Measurements from ENCODE around the gene KIF2B. TPM values are rescaled to one million over a fixed set of nuclear protein-coding genes. Genes with fewer than 3 reads are reported as not detected.

Gene KIF2B
- polyA plus RNA-seq, 1 donor from 2014 or later: not detected

- no peak for TF ChIP-seq REST (IDR thresholded peaks at IDR 0.05; ENCODE audit: borderline replicate concordance)
- no peak for TF ChIP-seq TAF1 (IDR thresholded peaks at IDR 0.05; ENCODE audit: low read depth)
- peak; percentile 73 for TF ChIP-seq EP300 (conservative IDR thresholded peaks at IDR 0.05; ENCODE audit: poor library complexity, severe bottlenecking)
- TF ChIP-seq RAD21 (conservative IDR thresholded peaks at IDR 0.05): no peak
- no peak for TF ChIP-seq MXI1 (conservative IDR thresholded peaks at IDR 0.05; ENCODE audit: poor library complexity, severe bottlenecking)
- no peak for TF ChIP-seq CTCF (IDR thresholded peaks at IDR 0.05; ENCODE audit: poor library complexity, severe bottlenecking)
- no peak for TF ChIP-seq EZH2 (IDR thresholded peaks at IDR 0.05; ENCODE audit: borderline replicate concordance, insufficient read depth, low read length, poor library complexity, severe bottlenecking)
- TF ChIP-seq POLR2AphosphoS5 (IDR thresholded peaks at IDR 0.05): peak; percentile 41
- TF ChIP-seq SMC3 (conservative IDR thresholded peaks at IDR 0.05; ENCODE audit: poor library complexity): no peak
- no peak overlapping the region for H2AFZ ChIP-seq (ENCODE audit: low read depth, low read length)
- H3K9ac ChIP-seq (ENCODE audit: low read length): no peak overlapping the region
- no peaks in the 10 kb centered on the region for H3K9me3 ChIP-seq (ENCODE audit: low read length)
- no peaks in the 10 kb centered on the region for H4K20me1 ChIP-seq (ENCODE audit: insufficient read depth)
- peak overlapping the region; percentile 43 for H3K27ac ChIP-seq (ENCODE audit: low read length)
- H3K9me2 ChIP-seq (ENCODE audit: insufficient read depth, low read length): no peaks in the 10 kb centered on the region
- H3F3A ChIP-seq (ENCODE audit: insufficient read depth, low read length, poor library complexity, severe bottlenecking): no peaks in the 10 kb centered on the region
- H3K4me2 ChIP-seq (ENCODE audit: low read length): no peak overlapping the region
- H3K4me3 ChIP-seq (ENCODE audit: low read length): no peak overlapping the region
- H3K36me3 ChIP-seq (ENCODE audit: insufficient read depth, low read length): no peaks in the 10 kb centered on the region
- no peaks in the 10 kb centered on the region for H3K79me2 ChIP-seq (replicated peaks; ENCODE audit: insufficient read depth, low read length)
- no peaks in the 10 kb centered on the region for H3K27me3 ChIP-seq (ENCODE audit: insufficient read depth, low read depth, low read length)
Measured at GRCh38 chr17:53797501-53797900, 25.2 kb upstream of the KIF2B start.

- Histone ChIP-seq H3K4me3 (ENCODE audit: low read length) (no peak overlapping the region), H3K36me3 (ENCODE audit: insufficient read depth, low read length) (no peaks in the 10 kb centered on the region), H3K9ac (ENCODE audit: low read length) (no peak overlapping the region), H2AFZ (ENCODE audit: low read depth, low read length) (no peak overlapping the region), H3K79me2 (replicated peaks; ENCODE audit: insufficient read depth, low read length) (no peaks in the 10 kb centered on the region), H3K27me3 (ENCODE audit: insufficient read depth, low read depth, low read length) (no peaks in the 10 kb centered on the region), H3K9me3 (ENCODE audit: low read length) (no peaks in the 10 kb centered on the region), H3K27ac (ENCODE audit: low read length) (no peak overlapping the region), H3K9me2 (ENCODE audit: insufficient read depth, low read length) (no peaks in the 10 kb centered on the region), H3K4me2 (ENCODE audit: low read length) (no peak overlapping the region), H4K20me1 (ENCODE audit: insufficient read depth) (no peaks in the 10 kb centered on the region), H3F3A (ENCODE audit: insufficient read depth, low read length, poor library complexity, severe bottlenecking) (no peaks in the 10 kb centered on the region)
- TF ChIP-seq RAD21 (conservative IDR thresholded peaks at IDR 0.05) (no peak), EZH2 (IDR thresholded peaks at IDR 0.05; ENCODE audit: borderline replicate concordance, insufficient read depth, low read length, poor library complexity, severe bottlenecking) (no peak), TAF1 (IDR thresholded peaks at IDR 0.05; ENCODE audit: low read depth) (no peak), SMC3 (conservative IDR thresholded peaks at IDR 0.05; ENCODE audit: poor library complexity) (no peak), CTCF (IDR thresholded peaks at IDR 0.05; ENCODE audit: poor library complexity, severe bottlenecking) (no peak), MXI1 (conservative IDR thresholded peaks at IDR 0.05; ENCODE audit: poor library complexity, severe bottlenecking) (no peak), POLR2AphosphoS5 (IDR thresholded peaks at IDR 0.05) (no peak)
Measured at GRCh38 chr17:53804437-53804836, 18.3 kb upstream of the KIF2B start.
